Activated CD8-positive, alpha-beta memory T cell treated with anti-CD3 and anti-CD28 coated beads for 48 hours (primary cell): ENCODE measurements around the gene AHRR.
"Not testable (repeated sequence)": the region's sequence is repeated elsewhere in the genome, so short reads cannot be mapped to it uniquely, and the experiment has no call there.

Experiments
- DNase-seq, 3 experiments: peaks; one replicate each; pipeline ENCODE4 v3.0.0-alpha.2; 2020; ENCODE audit warnings: low read depth in 2 of 3, low spot score in 2 of 3

The AHRR gene

DNA sequence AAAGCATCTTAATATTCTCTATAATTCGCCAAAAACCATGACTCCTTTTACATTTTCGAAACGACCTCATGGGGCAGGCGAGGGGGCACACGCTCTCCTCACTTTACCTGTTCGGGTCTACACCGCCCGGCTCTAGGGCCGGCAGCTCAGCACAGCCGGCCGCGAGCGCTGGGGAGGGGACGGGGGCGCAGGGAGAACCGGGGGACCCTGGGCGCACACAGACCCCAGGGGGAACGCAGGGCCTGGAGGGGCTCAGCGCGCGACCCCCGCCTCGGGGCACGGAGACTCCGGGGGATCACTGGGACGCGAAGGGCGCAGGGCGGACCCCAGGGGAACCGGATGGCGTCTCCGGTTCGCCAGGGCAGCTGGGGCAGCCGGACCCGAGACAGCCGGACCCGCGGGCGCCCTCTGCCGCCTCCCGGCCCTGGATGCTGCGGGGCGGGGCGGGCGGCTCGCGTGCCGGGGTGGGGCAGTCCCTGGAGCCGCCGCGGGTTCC, at the start of gene AHRR:
Gene AHRR (plus strand): TSS at position 485 of the 496 bp plus-strand sequence. CDS start 22,189 bp downstream, outside the sequence.
- no peak for DNase-seq

DNA sequence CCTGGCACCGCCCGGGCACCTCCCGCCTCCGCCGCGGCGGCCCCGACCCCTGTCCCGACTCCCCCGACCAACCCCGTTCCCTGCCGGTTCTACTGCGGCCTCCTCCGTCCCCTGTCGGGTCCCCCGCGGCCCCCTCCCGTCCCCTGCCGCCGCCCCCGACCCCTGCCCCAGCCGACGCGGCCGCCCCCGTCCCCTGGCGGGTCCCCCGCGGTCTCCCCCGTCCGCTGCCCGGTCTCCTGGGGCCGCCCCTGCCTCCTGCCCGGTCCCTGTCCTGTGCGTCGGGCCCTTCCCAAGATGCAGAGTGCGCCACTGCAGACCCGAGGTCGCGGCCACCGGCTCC, 49.7 kb upstream of the AHRR start:
- not testable (repeated sequence) for DNase-seq

DNA sequence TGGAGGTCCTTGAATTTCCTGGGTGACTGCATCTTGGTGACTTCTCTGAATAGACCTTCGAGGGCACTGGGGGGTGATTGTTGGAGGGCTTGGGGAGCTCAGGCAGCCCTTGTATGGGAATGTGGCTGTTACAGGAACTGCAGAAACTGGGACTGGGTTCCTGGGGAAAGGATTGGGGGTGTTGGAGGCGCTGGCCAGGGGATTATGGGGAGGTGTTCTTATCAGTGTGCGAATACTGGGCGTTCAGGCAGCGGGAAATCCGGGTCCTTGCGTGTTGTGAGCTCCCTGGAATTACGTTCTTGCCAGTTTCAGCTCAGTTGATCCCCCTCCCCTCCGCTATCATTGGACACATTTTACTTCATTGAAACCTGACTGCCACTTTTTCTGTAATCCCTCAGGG, 48.4 kb upstream of the AHRR start:
- not testable (repeated sequence) for DNase-seq

DNA sequence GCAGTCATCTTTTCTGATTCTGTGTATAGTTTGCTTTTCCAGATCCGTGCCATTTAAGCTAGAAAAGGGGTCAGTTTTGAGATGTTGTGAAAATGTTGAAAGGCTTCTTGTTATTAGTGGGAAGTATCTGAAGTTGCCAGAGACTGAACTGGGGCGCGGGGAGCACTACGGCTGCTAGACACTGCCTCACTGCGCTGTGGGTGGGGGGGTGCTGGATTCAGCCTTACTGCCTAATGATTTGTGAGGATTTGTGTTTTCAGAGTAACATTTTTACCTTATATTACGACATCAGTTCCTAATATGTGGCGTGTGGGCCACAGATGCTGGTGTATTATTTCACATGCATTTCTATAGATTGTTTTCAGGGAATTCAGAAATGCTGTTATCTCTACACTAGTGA, 48.0 kb upstream of the AHRR start:
- not testable (repeated sequence) for DNase-seq

- not testable (repeated sequence) for DNase-seq
Observed at GRCh38 chr5:274346-274745, 47.2 kb upstream of the AHRR start.

- no peak for DNase-seq
Observed at GRCh38 chr5:278646-279045, 42.9 kb upstream of the AHRR start.

GRCh38 chr5:279051-279665, 42.4 kb upstream of the AHRR start:
- DNase-seq: not testable (repeated sequence)

- no peak for DNase-seq
Observed at GRCh38 chr5:285991-286557, 35.4 kb upstream of the AHRR start.

DNA sequence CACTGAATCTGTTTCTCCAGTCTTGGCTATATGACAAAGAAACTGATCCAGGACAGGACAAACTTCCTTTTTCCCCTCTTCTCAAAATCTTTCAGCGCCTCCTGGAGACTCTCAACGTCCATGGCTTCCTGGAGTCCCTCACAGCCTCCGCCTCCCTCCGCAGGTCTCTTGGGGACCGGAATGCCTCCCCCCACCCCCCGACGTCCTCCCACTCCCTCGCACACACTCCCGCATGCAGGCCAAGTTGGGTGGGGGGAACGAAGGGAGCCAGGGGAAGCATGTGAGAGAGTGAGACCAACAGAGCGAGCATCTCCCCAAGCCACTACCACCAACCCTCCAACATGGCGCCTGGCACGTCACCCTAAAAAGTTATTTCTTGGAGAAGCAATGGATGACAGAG, 31.3 kb upstream of the AHRR start:
- DNase-seq: not testable (repeated sequence)

DNA sequence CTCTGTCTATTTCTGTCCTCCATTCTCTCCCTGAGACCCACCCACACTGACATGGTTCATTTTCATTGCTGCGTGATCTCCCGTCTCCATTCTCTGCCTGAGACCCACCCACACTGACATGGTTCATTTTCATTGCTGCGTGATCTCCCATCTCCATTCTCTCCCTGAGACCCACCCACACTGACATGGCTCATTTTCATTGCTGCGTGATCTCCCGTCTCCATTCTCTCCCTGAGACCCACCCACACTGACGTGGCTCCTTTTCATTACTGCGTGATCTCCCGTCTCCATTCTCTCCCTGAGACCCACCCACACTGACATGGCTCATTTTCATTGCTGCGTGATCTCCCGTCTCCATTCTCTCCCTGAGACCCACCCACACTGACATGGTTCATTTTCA, 30.2 kb upstream of the AHRR start:
- DNase-seq: not testable (repeated sequence)

GRCh38 chr5:294788-295187, 26.7 kb upstream of the AHRR start:
- DNase-seq: not testable (repeated sequence)

DNA sequence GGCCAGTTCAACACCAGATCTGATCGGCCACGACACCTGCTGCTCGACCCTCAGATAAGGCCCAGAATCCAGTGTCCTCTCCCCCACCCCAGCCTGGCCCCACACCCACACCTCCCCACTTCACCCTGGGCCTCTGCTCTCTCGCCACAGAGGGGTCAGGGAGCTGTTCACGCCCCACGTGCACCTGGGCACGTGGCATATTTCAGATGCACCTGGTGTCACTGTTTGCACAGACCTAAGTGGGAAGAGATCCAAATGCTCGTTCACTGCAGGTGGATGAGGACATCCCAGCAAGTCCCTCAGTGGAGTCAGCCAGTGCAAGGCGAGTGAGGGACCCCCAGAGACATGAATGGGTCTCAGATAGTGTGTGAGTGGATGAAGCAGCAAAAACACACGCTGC, 25.3 kb upstream of the AHRR start:
- not testable (repeated sequence) for DNase-seq

GRCh38 chr5:296954-297353, 24.6 kb upstream of the AHRR start:
- DNase-seq: not testable (repeated sequence)

GRCh38 chr5:297448-297847, 24.1 kb upstream of the AHRR start:
- not testable (repeated sequence) for DNase-seq

DNA sequence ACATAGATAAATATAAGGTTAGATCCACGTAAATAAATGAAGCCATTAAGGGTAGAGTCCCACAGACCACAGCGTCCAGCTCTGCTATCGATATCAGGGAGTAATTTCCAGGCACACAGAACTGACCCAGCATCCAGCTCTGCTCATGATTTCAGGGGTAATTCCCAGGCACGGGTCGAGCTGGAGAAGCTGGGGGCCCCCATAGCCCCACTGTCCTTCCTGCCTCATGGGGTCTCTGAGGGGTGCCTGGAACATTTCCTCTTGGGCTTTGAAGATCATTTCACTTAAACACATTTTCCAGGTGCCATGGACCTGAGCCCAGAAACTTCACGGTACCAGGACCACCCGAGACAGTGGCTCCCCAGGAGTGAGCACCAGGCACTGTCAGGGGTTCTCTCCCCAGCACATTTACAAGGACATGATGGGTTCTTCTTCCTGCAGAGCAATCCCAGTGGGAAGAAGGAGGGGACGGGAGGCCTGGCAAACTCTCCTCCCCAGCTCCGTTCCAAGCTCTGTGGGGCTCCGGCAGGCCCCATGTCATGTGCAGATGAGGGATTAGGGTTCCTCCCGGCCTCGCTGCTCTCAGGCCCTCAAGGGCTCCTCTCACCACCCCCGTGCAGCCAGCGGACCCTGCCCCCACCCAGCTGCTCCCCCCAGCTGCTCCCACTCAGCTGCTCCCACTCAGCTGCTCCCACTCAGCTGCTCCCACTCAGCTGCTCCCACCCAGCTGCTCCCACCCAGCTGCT, 23.4 kb upstream of the AHRR start:
- DNase-seq: not testable (repeated sequence)

- DNase-seq: no peak
Observed at GRCh38 chr5:298737-299125, 22.8 kb upstream of the AHRR start.

GRCh38 chr5:299921-300320, 21.6 kb upstream of the AHRR start:
- not testable (repeated sequence) for DNase-seq

DNA sequence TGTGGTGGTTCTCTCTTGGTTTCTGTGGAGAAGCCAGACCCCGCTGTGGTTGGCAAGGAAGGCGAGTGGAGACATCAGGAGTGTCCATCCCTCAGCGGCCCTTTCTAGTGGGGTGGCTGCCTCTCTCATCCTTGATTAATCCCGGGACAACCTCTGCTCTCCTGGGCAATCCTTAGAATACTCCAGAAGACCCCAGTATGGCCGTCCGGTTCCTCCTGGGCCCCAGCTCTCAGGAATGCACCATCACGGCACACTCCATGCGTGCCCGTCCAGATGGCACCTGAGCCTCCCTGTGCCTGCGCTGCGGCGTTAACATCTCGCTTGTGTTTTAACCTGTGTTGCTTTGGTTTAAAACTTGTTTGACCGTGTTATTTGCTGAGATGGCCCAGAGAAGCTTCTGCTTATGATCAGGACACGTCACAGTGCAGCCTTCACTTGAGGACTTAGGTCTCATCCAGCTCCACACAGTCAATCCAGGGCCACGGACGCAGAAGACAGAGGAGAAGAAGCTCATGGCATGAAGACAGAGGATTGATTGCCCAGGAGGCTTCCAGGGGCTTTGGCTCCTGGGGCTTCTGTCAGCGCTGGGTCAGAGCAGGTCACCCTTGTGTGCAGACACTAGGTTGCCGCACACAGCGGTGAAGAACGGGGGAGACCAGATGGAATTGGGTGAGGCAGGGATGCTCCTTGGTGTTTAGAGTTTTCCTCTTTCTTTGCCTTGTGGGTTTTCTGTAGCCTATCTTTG, 20.7 kb upstream of the AHRR start:
- DNase-seq: not testable (repeated sequence)

- not testable (repeated sequence) for DNase-seq
Observed at GRCh38 chr5:302416-302815, 19.1 kb upstream of the AHRR start.

DNA sequence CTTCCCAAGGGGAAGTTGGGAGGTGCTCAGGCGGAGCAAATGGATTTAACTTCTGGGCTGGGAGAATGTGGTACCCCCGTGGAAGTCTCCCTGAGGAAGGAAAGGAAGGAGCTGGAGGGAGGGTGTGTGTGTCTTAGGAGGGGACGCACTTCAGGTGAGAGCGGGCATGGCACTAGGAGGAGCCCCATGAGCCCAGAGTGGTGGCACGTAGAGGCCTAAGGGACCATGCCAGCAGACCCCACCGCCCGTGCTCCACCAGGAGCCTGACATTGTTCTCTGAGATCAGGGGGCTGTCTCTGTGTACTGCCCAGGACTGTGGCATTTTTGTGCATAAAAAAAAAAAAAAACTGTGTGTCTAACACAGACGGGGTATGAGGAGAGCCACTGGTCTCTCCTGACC, 18.5 kb upstream of the AHRR start:
- no peak for DNase-seq

DNA sequence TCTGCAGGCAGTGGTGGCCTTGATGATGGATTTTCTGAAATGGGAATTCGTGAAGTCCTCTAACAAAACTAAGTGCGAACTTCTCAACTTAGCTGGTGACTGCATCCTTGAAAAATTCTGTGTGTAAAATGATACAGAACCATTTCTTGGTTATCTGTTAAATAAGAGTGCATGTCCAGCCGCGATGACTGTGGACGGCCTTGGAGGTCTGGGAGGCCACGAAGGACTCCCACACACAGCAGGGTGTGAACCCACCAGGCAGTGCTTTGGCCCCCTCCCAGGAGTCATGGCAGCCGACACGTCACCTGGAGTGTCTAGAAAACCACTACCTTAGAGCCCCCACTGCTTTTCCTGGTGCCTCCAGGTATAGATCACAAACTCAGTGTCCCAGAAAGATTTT, 17.8 kb upstream of the AHRR start:
- not testable (repeated sequence) for DNase-seq

DNA sequence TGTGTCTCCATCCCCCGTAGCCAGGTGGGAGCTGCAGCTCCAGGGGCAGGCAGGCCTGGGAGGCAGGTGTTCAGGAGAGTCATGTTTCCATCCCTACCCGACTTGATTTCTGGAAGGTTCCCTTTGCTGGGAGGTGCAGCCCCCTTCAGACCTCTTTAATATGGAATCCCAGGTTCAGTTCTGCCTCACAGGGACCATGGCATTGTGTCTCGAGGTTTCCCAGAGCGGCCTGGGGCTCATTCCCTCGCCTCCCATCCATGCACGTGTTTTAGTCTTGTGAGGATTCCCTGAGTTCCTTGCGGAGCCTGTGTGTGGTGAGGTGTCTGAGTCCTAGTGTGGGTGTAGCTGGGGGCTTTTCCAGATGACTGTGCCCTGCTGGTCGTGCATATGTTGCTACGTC, 16.5 kb upstream of the AHRR start:
- no peak for DNase-seq
